PC-9 (cell line): ENCODE data around the gene KBTBD12. TPM values are rescaled to one million over a fixed set of nuclear protein-coding genes. Genes with fewer than 3 reads are reported as not detected.

Experiments
- BruUV-seq: library from RNA; stranded (reverse); fragments of 400-500 nt; replicated peaks from 2 replicates; lab custom pipeline; 2021; lab: Mats Ljungman, UMichigan
- CTCF ChIA-PET: fragments of 300-600 bp; sonication (Branson Sonifier 250); formaldehyde crosslinking; loops from one replicate; lab custom pipeline; 2022; ENCODE audit warnings: antibody characterized with exemption; lab: Charles Lee
- POLR2A ChIA-PET: fragments of 300-600 bp; sonication (Branson Sonifier 250); formaldehyde crosslinking; loops from one replicate; lab custom pipeline; 2022; ENCODE audit warnings: antibody characterized with exemption; ENCODE audit not compliant: unreplicated experiment; lab: Charles Lee
- DNase-seq, 2 experiments: peaks; one replicate each; pipeline versions ENCODE4 v3.0.0 to v3.0.0-alpha.2; 2015 to 2022; ENCODE audit warnings: mixed read lengths in 1 of 2
- H2AFZ ChIP-seq: fragments of 200-600 bp; sonication (generic); 2 replicates; pipeline ENCODE4 v1.8.1; 2017; ENCODE audit warnings: antibody characterized with exemption
- H3F3A ChIP-seq: fragments of 200-600 bp; sonication (generic); 2 replicates; pipeline ENCODE4 v1.8.1; 2017; ENCODE audit warnings: antibody characterized with exemption, mild to moderate bottlenecking, low read depth; ENCODE audit not compliant: insufficient read depth
- H3K27ac ChIP-seq: fragments of 200-600 bp; sonication (generic); 2 replicates; pipeline ENCODE4 v1.6.1; 2016; ENCODE audit warnings: mixed run types
- H3K27me3 ChIP-seq: fragments of 200-600 bp; sonication (generic); 2 replicates; pipeline ENCODE4 v1.6.1; 2016; ENCODE audit warnings: low read depth, mixed run types; ENCODE audit not compliant: insufficient read depth
- H3K36me3 ChIP-seq: fragments of 200-600 bp; sonication (generic); 2 replicates; pipeline ENCODE4 v1.6.1; 2016; ENCODE audit warnings: low read depth, mixed run types
- H3K4me1 ChIP-seq: fragments of 200-600 bp; sonication (generic); replicated peaks from 2 replicates; pipeline ENCODE4 v1.6.1; 2016; ENCODE audit warnings: mixed run types; ENCODE audit not compliant: insufficient read depth
- H3K4me2 ChIP-seq: fragments of 200-600 bp; sonication (generic); 2 replicates; pipeline ENCODE4 v1.6.1; 2017; ENCODE audit warnings: mixed run types
- H3K4me3 ChIP-seq: fragments of 200-600 bp; sonication (generic); 2 replicates; pipeline ENCODE4 v1.6.1; 2016; ENCODE audit warnings: mixed run types
- H3K79me2 ChIP-seq: fragments of 200-600 bp; sonication (generic); 2 replicates; pipeline ENCODE4 v1.6.1; 2017; ENCODE audit warnings: low read depth, mixed run types
- H3K9me2 ChIP-seq: fragments of 200-600 bp; sonication (generic); 2 replicates; pipeline ENCODE4 v1.8.1; 2017; ENCODE audit warnings: mild to moderate bottlenecking; ENCODE audit not compliant: insufficient read depth
- H3K9me3 ChIP-seq: fragments of 200-600 bp; sonication (generic); 2 replicates; pipeline ENCODE4 v1.8.1; 2016; ENCODE audit warnings: low read depth; ENCODE audit not compliant: insufficient read depth
- H4K20me1 ChIP-seq: fragments of 200-600 bp; sonication (generic); 2 replicates; pipeline ENCODE4 v1.8.1; 2017; ENCODE audit not compliant: insufficient read depth
- CTCF ChIP-seq: fragments of 200-600 bp; sonication (generic); conservative IDR thresholded peaks from 2 replicates; pipeline ENCODE4 v1.6.1; 2017; ENCODE audit warnings: mixed run types, antibody characterized with exemption, mild to moderate bottlenecking, moderate library complexity
- EZH2 ChIP-seq: fragments of 200-600 bp; sonication (generic); IDR thresholded peaks from 2 replicates; pipeline ENCODE4 v1.8.0; 2017; ENCODE audit warnings: antibody characterized with exemption, low read depth
- intact Hi-C: fragments of 100-400 bp; cut with micrococcal nuclease; formaldehyde crosslinking; loops from one replicate; pipeline ENCODE4 v1.10.0; 2022; ENCODE audit not compliant: unreplicated experiment
- total RNA-seq: library from RNA; stranded (reverse); gene quantifications from 2 replicates; pipeline ENCODE4 v1.2.3, GENCODE V29; 2021

KBTBD12 gene
- total RNA-seq, 1 experiment from 2014 or later = 1.1 TPM

GRCh38 chr3:128021768-128022372, 106.8 kb downstream of the KBTBD12 start:
- Histone ChIP-seq H3F3A (no peaks in the 10 kb centered on the region), H3K27ac (no peak overlapping the region)
- intact Hi-C loops = no loop called here

DNA sequence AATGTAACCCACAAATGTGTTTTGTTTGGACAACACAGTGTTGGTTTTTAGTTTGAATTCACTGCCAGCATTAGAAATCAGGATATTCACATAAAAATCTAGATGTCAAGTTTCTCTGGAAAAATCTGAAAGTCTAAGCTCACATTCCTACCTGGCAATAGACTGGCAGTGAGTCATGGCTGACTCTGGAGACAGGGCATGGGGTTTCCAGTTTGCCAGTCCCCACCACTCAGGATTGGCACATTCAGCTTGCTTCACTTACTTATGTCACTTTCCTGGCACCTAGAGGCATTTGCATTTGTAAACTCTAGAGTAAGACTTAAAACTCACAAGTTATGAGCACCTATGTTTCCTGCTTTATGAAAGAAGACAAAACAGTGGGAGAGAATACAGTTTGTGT, 118.1 kb downstream of the KBTBD12 start:
- BruUV-seq = no TSS peak
- Histone ChIP-seq H2AFZ (no peak overlapping the region), H3K36me3 (no peaks in the 10 kb centered on the region), H3K4me1 (no peaks in the 10 kb centered on the region), H3K79me2 (no peaks in the 10 kb centered on the region), H3K9me3 (no peaks in the 10 kb centered on the region; the same call in 1 of the 2 replicates), H3K9me2 (no peaks in the 10 kb centered on the region), H3K4me2 (no peak overlapping the region), H3K4me3 (no peak overlapping the region), H3F3A (no peaks in the 10 kb centered on the region; the same call in none of the 2 replicates), H3K27me3 (peaks cover 13% of the 10 kb centered on the region), H3K27ac (no peak overlapping the region), H4K20me1 (no peaks in the 10 kb centered on the region)
- ChIA-PET POLR2A (interaction anchor here (0.5 to 0.7 kb wide), 2 partner anchors 7 to 757 kb away, joined by 3 to 33 read pairs; no protein-coding TSS in a partner anchor), CTCF (no interaction called here)
- peak in 1 of 2 experiments; percentile 41 for DNase-seq
- intact Hi-C loops = no loop called here
- TF ChIP-seq EZH2 (no peak), CTCF (no peak)

More at GRCh38 chr3:128021768-128022372, 106.8 kb downstream of the KBTBD12 start:
- BruUV-seq = no TSS peak
- no peaks in the 10 kb centered on the region for H4K20me1 ChIP-seq
- no peaks in the 10 kb centered on the region for H3K9me2 ChIP-seq
- H3K4me3 ChIP-seq = no peak overlapping the region
- no peak for DNase-seq
- H3K4me1 ChIP-seq = no peaks in the 10 kb centered on the region
- ChIA-PET CTCF (no interaction called here), POLR2A (no interaction called here)
- no peaks in the 10 kb centered on the region for H3K79me2 ChIP-seq
- no peaks in the 10 kb centered on the region for H3K36me3 ChIP-seq
- peaks cover 29% of the 10 kb centered on the region for H3K27me3 ChIP-seq
- no peak overlapping the region for H3K4me2 ChIP-seq
- H2AFZ ChIP-seq = no peak overlapping the region
- TF ChIP-seq CTCF (no peak), EZH2 (no peak)
- H3K9me3 ChIP-seq = no peaks in the 10 kb centered on the region

DNA sequence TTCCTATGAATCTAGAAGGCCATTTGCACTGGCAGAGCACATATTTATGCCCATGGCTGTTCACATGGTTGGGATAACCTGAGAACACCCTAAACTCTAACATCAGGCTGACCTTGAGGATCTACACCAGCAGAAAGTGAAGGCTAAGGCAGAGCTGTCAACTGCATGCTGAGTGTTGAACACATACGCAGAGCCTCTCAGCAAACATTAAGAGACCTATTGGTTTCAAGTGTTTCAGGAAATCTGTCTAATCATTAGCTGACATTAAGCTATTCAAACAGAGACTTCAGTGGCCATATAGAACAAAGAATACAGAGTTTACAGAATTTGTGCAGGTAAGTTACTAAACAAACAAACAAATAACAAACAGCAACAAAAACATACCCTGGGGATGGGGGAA, 121.1 kb downstream of the KBTBD12 start:
- CTCF ChIA-PET = no interaction called here
- intact Hi-C loops = no loop called here
- DNase-seq = no peak

More for the DNA sequence above, 121.1 kb downstream of the KBTBD12 start:
- no peaks in the 10 kb centered on the region for H3K79me2 ChIP-seq
- 0 out of 2 replicates have a peak, but pooled peaks cover 3% of the 10 kb centered on the region for H3K27me3 ChIP-seq
- H3K9me2 ChIP-seq = no peaks in the 10 kb centered on the region
- POLR2A ChIA-PET = no interaction called here
- H3K27ac ChIP-seq = no peak overlapping the region
- H3F3A ChIP-seq = no peaks in the 10 kb centered on the region; the same call in none of the 2 replicates
- H3K4me3 ChIP-seq = no peak overlapping the region
- BruUV-seq = no TSS peak
- no peak overlapping the region for H2AFZ ChIP-seq
- no peaks in the 10 kb centered on the region for H3K9me3 ChIP-seq
- no peaks in the 10 kb centered on the region for H4K20me1 ChIP-seq
- H3K4me1 ChIP-seq = no peaks in the 10 kb centered on the region
- no peak overlapping the region for H3K4me2 ChIP-seq
- no peak for TF ChIP-seq CTCF
- TF ChIP-seq EZH2 = no peak
- no peaks in the 10 kb centered on the region for H3K36me3 ChIP-seq

Other genes with a start within 250 kb of the KBTBD12 start
- 39.1 and 57.1 TPM in 2 replicates for gene ABTB1, start 242.3 kb upstream of the KBTBD12 start, total RNA-seq
- gene MGLL, start 92.7 kb upstream of the KBTBD12 start, total RNA-seq = 28.2 and 30.7 TPM in 2 replicates
- gene SEC61A1, start 137.2 kb downstream of the KBTBD12 start, total RNA-seq = 110 and 189 TPM in 2 replicates
- gene RUVBL1, start 208.6 kb downstream of the KBTBD12 start, total RNA-seq = 91.4 and 115 TPM in 2 replicates
- gene EEFSEC, start 238.2 kb downstream of the KBTBD12 start, total RNA-seq = 21.0 and 21.3 TPM in 2 replicates